G401 (cell line): Measurements from ENCODE around the gene BMI1. TPM values are rescaled to one million over a fixed set of nuclear protein-coding genes. Genes with fewer than 3 reads are reported as not detected.

Experiments used
- total RNA-seq: library from RNA; depleted of rRNA; stranded (reverse); fragments of >200 nt; shearing (Covaris generic); gene quantifications from 2 replicates; pipeline ENCODE4 v1.2.3, GENCODE V29; 2014; rRNA removed

BMI1 gene
- total RNA-seq, 1 experiment from 2014 or later = 441 TPM

Other genes with a start within 250 kb of the BMI1 start
- 1.3 TPM in 1 of 2 replicates, not detected in the other for gene EBLN1, start 103.1 kb upstream of the BMI1 start, total RNA-seq
- 119 and 132 TPM in 2 replicates for gene COMMD3, start 4.7 kb upstream of the BMI1 start, total RNA-seq
- gene SPAG6, start 24.4 kb downstream of the BMI1 start, total RNA-seq = 52.9 and 57.2 TPM in 2 replicates